ENCODE data around the gene SLC29A3.

DNA sequence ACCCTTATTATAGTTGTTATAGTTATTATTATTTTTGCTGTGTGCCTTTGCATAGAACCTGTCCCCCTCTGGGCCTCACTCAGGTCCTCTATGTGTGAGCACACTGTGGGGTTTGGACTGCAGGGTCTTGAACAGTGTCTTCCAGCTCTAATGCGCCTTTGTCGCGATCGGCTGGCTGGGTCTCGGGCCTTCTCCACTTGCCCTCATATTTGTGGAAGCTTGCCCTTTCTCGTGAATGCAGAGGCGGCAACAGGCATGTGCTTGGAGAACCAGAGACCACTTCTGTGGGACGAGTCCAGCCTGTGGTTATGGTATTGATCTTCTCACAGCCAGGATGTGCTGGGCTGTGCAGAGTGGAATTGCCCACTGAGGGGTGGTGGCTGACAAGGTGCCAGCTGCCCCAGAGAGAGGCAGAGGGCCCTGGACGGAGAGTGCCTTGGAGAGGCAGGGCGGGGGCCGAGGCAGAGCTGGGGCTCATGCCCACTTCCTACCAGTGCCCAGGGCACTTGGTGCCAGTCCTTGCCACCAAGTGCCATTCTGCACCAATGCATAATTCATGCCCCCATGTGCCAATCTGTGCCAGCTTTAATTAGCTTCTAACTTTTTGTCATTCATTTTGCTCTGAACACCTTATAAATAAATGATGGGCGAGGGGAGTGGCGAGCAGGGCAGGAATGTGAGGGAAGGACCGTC is 70.9 kb downstream of the SLC29A3 start:
- TF ChIP-seq, protein P1, sequence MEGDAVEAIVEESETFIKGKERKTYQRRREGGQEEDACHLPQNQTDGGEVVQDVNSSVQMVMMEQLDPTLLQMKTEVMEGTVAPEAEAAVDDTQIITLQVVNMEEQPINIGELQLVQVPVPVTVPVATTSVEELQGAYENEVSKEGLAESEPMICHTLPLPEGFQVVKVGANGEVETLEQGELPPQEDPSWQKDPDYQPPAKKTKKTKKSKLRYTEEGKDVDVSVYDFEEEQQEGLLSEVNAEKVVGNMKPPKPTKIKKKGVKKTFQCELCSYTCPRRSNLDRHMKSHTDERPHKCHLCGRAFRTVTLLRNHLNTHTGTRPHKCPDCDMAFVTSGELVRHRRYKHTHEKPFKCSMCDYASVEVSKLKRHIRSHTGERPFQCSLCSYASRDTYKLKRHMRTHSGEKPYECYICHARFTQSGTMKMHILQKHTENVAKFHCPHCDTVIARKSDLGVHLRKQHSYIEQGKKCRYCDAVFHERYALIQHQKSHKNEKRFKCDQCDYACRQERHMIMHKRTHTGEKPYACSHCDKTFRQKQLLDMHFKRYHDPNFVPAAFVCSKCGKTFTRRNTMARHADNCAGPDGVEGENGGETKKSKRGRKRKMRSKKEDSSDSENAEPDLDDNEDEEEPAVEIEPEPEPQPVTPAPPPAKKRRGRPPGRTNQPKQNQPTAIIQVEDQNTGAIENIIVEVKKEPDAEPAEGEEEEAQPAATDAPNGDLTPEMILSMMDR (conservative IDR thresholded peaks at IDR 0.05) = no peak
- no peak for TF ChIP-seq EZH2 (IDR thresholded peaks at IDR 0.05; ENCODE audit: low read depth)
